NCI-H2227 (cell line): ENCODE data around the gene RIT2.

ENCODE experiments used
- DNase-seq: peaks from one replicate; lab custom pipeline; 2025; ENCODE audit not compliant: unreplicated experiment; lab: John Stamatoyannopoulos, UW

RIT2 gene

GRCh38 chr18:43013486-43013885, 102.0 kb downstream of the RIT2 start:
- no peak for DNase-seq

- DNase-seq, result no peak
Observed at GRCh38 chr18:43012951-43013350, 102.5 kb downstream of the RIT2 start.

GRCh38 chr18:43010611-43011010, 104.9 kb downstream of the RIT2 start:
- no peak for DNase-seq

GRCh38 chr18:43009674-43010073, 105.8 kb downstream of the RIT2 start:
- DNase-seq, result no peak

DNA sequence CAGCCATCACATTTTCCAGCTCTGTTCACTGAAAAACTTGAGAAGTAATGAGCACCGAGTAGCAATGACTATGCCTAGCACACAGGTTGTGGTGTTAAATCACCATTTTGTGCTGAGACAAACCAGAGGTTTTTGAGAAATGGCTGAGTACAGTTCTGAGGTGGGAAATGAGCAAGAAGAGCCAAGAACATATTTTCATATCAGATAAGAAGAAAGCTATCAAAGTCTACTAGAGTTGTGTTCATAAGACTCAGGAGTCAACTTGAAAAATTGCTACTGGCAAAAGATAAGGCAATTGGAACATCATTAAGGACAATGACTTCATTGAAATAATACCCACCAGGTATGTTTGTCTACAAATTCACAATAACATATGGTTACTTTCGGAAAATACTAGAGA, 108.1 kb downstream of the RIT2 start:
- DNase-seq, result no peak

- peak; percentile 12 for DNase-seq
Observed at GRCh38 chr18:43004421-43004820, 111.1 kb downstream of the RIT2 start.

GRCh38 chr18:43001821-43002220, 113.7 kb downstream of the RIT2 start:
- DNase-seq, result no peak

GRCh38 chr18:42996824-42997223, 118.7 kb downstream of the RIT2 start:
- DNase-seq, result no peak

DNA sequence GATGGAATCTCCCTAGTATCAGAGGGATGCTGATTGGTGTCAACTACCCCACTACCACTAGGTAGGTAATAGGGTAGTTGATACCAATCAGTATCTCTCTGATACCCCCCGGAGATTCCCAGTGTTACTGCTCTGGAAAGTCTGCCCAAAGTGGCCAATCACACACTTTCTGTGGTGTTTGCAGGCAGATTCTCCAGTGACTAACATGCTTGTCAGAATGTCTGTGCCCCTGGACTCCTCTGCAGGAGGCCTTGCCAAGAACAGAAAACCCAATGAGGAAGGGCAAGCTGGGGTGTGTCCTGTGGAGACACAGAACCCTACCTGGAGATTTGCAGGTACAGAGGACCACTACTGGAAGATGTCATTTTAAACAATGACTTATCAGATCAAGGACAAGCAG, 135.1 kb downstream of the RIT2 start:
- DNase-seq, result no peak

- no peak for DNase-seq
Observed at GRCh38 chr18:42977982-42978637, 137.4 kb downstream of the RIT2 start.

GRCh38 chr18:42976869-42977590, 138.5 kb downstream of the RIT2 start:
- DNase-seq, result no peak

DNA sequence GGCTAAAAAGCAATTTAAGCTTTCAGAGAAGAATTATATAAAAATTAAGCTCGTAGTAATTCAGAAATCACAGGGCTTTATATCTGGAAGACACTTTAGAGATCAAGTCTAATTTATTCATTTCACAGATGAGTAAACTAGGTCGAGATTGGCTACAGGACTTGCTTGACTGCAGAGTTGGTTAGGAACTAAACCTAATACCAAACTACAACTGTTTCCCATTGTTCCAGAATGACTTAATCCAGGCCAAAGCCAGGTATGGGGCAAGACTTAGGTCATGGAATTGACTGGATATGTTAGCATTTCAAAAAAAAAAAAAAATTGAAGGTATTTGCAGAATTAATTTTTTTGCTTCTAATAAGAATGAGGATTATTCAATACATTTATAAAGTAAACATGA, 146.1 kb downstream of the RIT2 start:
- DNase-seq, result no peak

GRCh38 chr18:42961298-42961697, 154.2 kb downstream of the RIT2 start:
- no peak for DNase-seq

DNA sequence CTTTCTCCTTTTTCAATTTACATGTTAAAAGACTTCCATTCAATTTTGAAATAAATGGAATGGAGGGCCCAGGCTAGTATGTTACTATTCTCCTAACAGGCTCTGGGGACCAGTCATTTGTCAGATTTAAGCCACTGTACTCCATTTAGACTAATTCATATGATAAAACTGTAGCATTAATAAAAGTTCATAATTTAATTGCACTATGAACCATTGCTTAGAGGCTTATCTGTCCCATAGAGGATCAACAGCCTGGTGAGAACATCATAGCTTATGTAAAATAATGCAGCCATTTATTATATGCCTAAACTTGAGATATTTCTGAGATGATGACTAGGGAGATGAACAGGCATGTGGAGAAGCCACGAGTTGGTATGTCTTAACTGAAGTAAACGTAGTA, 156.0 kb downstream of the RIT2 start:
- no peak for DNase-seq

DNA sequence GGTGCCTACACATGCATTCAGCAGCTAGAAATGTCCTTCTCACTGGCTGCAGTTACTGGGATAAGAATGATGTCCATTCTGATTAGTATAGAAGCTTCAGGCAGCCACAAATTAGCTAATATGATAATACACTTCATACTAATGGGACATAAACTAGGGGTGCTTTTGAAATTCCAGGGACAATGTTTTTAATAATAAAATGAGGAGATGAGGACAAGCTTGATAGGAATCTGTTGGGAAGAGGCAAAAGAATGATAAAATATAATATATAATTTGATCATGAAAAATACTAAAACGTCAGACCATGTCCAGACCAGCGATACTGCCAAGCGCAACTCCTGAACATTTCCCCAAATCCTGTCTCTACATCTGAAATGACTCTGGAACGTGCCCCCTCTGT, 157.1 kb downstream of the RIT2 start:
- no peak for DNase-seq

DNA sequence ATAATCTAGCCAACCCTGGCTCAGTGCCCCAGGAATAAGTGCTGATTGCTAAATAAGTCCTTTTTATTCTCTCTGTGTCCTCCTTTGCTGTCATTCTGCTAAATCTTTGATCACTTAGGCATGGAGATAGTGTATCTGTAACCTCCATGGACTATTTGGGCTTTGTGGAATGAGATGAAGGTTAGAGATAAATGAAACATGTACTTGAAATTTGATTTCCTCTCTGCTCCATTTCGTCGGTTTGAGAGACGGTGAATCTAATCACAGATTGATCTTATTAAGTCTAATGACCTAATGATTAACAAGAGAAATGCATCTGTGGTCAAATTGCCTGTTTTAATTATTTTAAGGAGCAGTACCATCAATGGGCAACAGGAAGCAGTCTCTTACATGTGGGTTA, 159.2 kb downstream of the RIT2 start:
- no peak for DNase-seq

- DNase-seq, result no peak
Observed at GRCh38 chr18:42954887-42955286, 160.6 kb downstream of the RIT2 start.

GRCh38 chr18:42953306-42953705, 162.2 kb downstream of the RIT2 start:
- DNase-seq, result no peak

GRCh38 chr18:42950732-42951131, 164.8 kb downstream of the RIT2 start:
- no peak for DNase-seq

- no peak for DNase-seq
Observed at GRCh38 chr18:42948831-42949230, 166.7 kb downstream of the RIT2 start.

- DNase-seq, result no peak
Observed at GRCh38 chr18:42941860-42942259, 173.6 kb downstream of the RIT2 start.

GRCh38 chr18:42941021-42941420, 174.5 kb downstream of the RIT2 start:
- DNase-seq, result no peak

- DNase-seq, result no peak
Observed at GRCh38 chr18:42937436-42937835, 178.0 kb downstream of the RIT2 start.
